Suppressor macrophage treated with lipopolysaccharide for 1 hour (primary cell): ENCODE measurements around the gene CRTC2.
"Not testable (repeated sequence)": the region's sequence is repeated elsewhere in the genome, so short reads cannot be mapped to it uniquely, and the experiment has no call there.

ENCODE experiments used
- DNase-seq, 3 donors: peaks; one replicate each; pipeline ENCODE4 v3.0.0-alpha.2; 2020 to 2022

Gene CRTC2

GRCh38 chr1:153928245-153928644, 30.2 kb downstream of the CRTC2 start:
- no peak for DNase-seq

GRCh38 chr1:153926405-153926804, 32.0 kb downstream of the CRTC2 start:
- no peak for DNase-seq

- DNase-seq = peak; percentile 99 to 100 (median 100)
These were observed 35.2 kb downstream of the CRTC2 start, which contains the start of gene GATAD2B for GRCh38 chr1:153922972-153923925. TSS of gene GATAD2B (minus strand) at chr1:153922972. CDS start at chr1:153828347, 94,625 bp downstream.

GRCh38 chr1:153922076-153922971, 36.1 kb downstream of the CRTC2 start:
- peak in 2 of 3 donors; percentile 20 to 53 for DNase-seq

GRCh38 chr1:153921803-153922075, 36.7 kb downstream of the CRTC2 start:
- no peak for DNase-seq

GRCh38 chr1:153921080-153921802, 37.2 kb downstream of the CRTC2 start:
- DNase-seq = no peak

- DNase-seq = peak; percentile 35 to 37 (median 37)
These were observed 38.2 kb downstream of the CRTC2 start for GRCh38 chr1:153919876-153920852.

- DNase-seq = no peak
These were observed 42.1 kb downstream of the CRTC2 start for GRCh38 chr1:153916297-153916696.

- no peak for DNase-seq
These were observed 46.1 kb downstream of the CRTC2 start for GRCh38 chr1:153912349-153912748.

GRCh38 chr1:153910560-153910959, 47.9 kb downstream of the CRTC2 start:
- not testable (repeated sequence) for DNase-seq

- DNase-seq = no peak
These were observed 50.3 kb downstream of the CRTC2 start for GRCh38 chr1:153908071-153908470.

GRCh38 chr1:153907134-153907533, 51.3 kb downstream of the CRTC2 start:
- no peak for DNase-seq

- no peak for DNase-seq
These were observed 52.0 kb downstream of the CRTC2 start for GRCh38 chr1:153906396-153906795.

- DNase-seq = not testable (repeated sequence)
These were observed 52.5 kb downstream of the CRTC2 start for GRCh38 chr1:153905908-153906307.

GRCh38 chr1:153903841-153904455, 54.5 kb downstream of the CRTC2 start:
- DNase-seq = no peak

GRCh38 chr1:153899509-153899908, 58.9 kb downstream of the CRTC2 start:
- no peak for DNase-seq
